ENCODE measurements around the gene NKD1. TPM values are rescaled to one million over a fixed set of nuclear protein-coding genes. Genes with fewer than 3 reads are reported as not detected.

Gene NKD1
- total and polyA plus RNA-seq, 2 donors, result 0.90 to 0.98 TPM

- DNase-seq (ENCODE audit: low read depth in 6 of 9, low spot score in 9 of 9), result no peak
- Histone ChIP-seq H3K4me1 (ENCODE audit: control insufficient read depth in 2 of 2, insufficient read depth in 2 of 2, low read length in 2 of 2) (peaks cover 3 to 12% of the 10 kb centered on the region in 2 donors), H3K4me3 (ENCODE audit: low read length in 2 of 2) (no peak overlapping the region), H3K27me3 (ENCODE audit: control insufficient read depth in 2 of 2, insufficient read depth in 1 of 2, low read length in 1 of 2) (peaks cover 38 to 55% of the 10 kb centered on the region in 2 donors), H3K9me3 (ENCODE audit: control insufficient read depth in 2 of 2, insufficient read depth in 1 of 2, low read length in 1 of 2) (peaks cover 0 to 4% of the 10 kb centered on the region in 2 donors), H3K36me3 (ENCODE audit: control insufficient read depth in 2 of 2, insufficient read depth in 2 of 2, low read length in 1 of 2) (no peaks in the 10 kb centered on the region), H3K27ac (ENCODE audit: low read depth in 1 of 2, low read length in 1 of 2) (no peak overlapping the region)
- 92% methylated on average over 9 of the region's 9 CpGs for WGBS
Observed at GRCh38 chr16:50550866-50551641, 2.9 kb downstream of the NKD1 start.

GRCh38 chr16:50552476-50553101 lies 4.4 kb downstream of the NKD1 start:
- no peak overlapping the region for H3K27ac ChIP-seq (ENCODE audit: low read depth in 1 of 2, low read length in 1 of 2)
- peaks cover 3 to 6% of the 10 kb centered on the region in 2 donors for H3K4me1 ChIP-seq (ENCODE audit: control insufficient read depth in 2 of 2, insufficient read depth in 2 of 2, low read length in 2 of 2)
- no peaks in the 10 kb centered on the region for H3K36me3 ChIP-seq (ENCODE audit: control insufficient read depth in 2 of 2, insufficient read depth in 2 of 2, low read length in 1 of 2)
- peaks cover 31 to 47% of the 10 kb centered on the region in 2 donors for H3K27me3 ChIP-seq (ENCODE audit: control insufficient read depth in 2 of 2, insufficient read depth in 1 of 2, low read length in 1 of 2)
- H3K4me3 ChIP-seq (ENCODE audit: low read length in 2 of 2), result no peak overlapping the region
- no peak for DNase-seq (ENCODE audit: low read depth in 6 of 9, low spot score in 9 of 9)
- peaks cover 0 to 4% of the 10 kb centered on the region in 2 donors for H3K9me3 ChIP-seq (ENCODE audit: control insufficient read depth in 2 of 2, insufficient read depth in 1 of 2, low read length in 1 of 2)
- 95% methylated on average over 7 of the region's 7 CpGs for WGBS

- H3K27ac ChIP-seq (ENCODE audit: low read depth in 1 of 2, low read length in 1 of 2), result no peak overlapping the region
- DNase-seq (ENCODE audit: low read depth in 6 of 9, low spot score in 9 of 9), result no peak
- H3K4me3 ChIP-seq (ENCODE audit: low read length in 2 of 2), result no peak overlapping the region
- peaks cover 0 to 5% of the 10 kb centered on the region in 2 donors for H3K4me1 ChIP-seq (ENCODE audit: control insufficient read depth in 2 of 2, insufficient read depth in 2 of 2, low read length in 2 of 2)
- H3K9me3 ChIP-seq (ENCODE audit: control insufficient read depth in 2 of 2, insufficient read depth in 1 of 2, low read length in 1 of 2), result peaks cover 0 to 4% of the 10 kb centered on the region in 2 donors
- H3K36me3 ChIP-seq (ENCODE audit: control insufficient read depth in 2 of 2, insufficient read depth in 2 of 2, low read length in 1 of 2), result no peaks in the 10 kb centered on the region
- peaks cover 31 to 46% of the 10 kb centered on the region in 2 donors for H3K27me3 ChIP-seq (ENCODE audit: control insufficient read depth in 2 of 2, insufficient read depth in 1 of 2, low read length in 1 of 2)
- WGBS, result 93% methylated on average over 7 of the region's 7 CpGs
Observed at GRCh38 chr16:50553182-50553710, 5.0 kb downstream of the NKD1 start.

- no peak overlapping the region for H3K4me3 ChIP-seq (ENCODE audit: low read length in 2 of 2)
- peaks cover 26 to 43% of the 10 kb centered on the region in 2 donors for H3K27me3 ChIP-seq (ENCODE audit: control insufficient read depth in 2 of 2, insufficient read depth in 1 of 2, low read length in 1 of 2)
- H3K27ac ChIP-seq (ENCODE audit: low read depth in 1 of 2, low read length in 1 of 2), result no peak overlapping the region
- DNase-seq (ENCODE audit: low read depth in 6 of 9, low spot score in 9 of 9), result no peak
- H3K9me3 ChIP-seq (ENCODE audit: control insufficient read depth in 2 of 2, insufficient read depth in 1 of 2, low read length in 1 of 2), result peaks cover 0 to 4% of the 10 kb centered on the region in 2 donors
- 98% methylated on average over 7 of the region's 7 CpGs for WGBS
- H3K36me3 ChIP-seq (ENCODE audit: control insufficient read depth in 2 of 2, insufficient read depth in 2 of 2, low read length in 1 of 2), result no peaks in the 10 kb centered on the region
- peaks cover 0 to 2% of the 10 kb centered on the region in 2 donors for H3K4me1 ChIP-seq (ENCODE audit: control insufficient read depth in 2 of 2, insufficient read depth in 2 of 2, low read length in 2 of 2)
Observed at GRCh38 chr16:50553731-50554360, 5.7 kb downstream of the NKD1 start.

- 96% methylated on average over 10 of the region's 10 CpGs for WGBS
- Histone ChIP-seq H3K4me1 (ENCODE audit: control insufficient read depth in 2 of 2, insufficient read depth in 2 of 2, low read length in 2 of 2) (no peaks in the 10 kb centered on the region), H3K4me3 (ENCODE audit: low read length in 2 of 2) (no peak overlapping the region), H3K9me3 (ENCODE audit: control insufficient read depth in 2 of 2, insufficient read depth in 1 of 2, low read length in 1 of 2) (no peaks in the 10 kb centered on the region), H3K27me3 (ENCODE audit: control insufficient read depth in 2 of 2, insufficient read depth in 1 of 2, low read length in 1 of 2) (peaks cover 12 to 28% of the 10 kb centered on the region in 2 donors), H3K27ac (ENCODE audit: low read depth in 1 of 2, low read length in 1 of 2) (no peak overlapping the region), H3K36me3 (ENCODE audit: control insufficient read depth in 2 of 2, insufficient read depth in 2 of 2, low read length in 1 of 2) (no peaks in the 10 kb centered on the region)
- no peak for DNase-seq (ENCODE audit: low read depth in 6 of 9, low spot score in 9 of 9)
Observed at GRCh38 chr16:50555269-50555875, 7.2 kb downstream of the NKD1 start.

GRCh38 chr16:50555952-50556673 lies 7.9 kb downstream of the NKD1 start:
- H3K27ac ChIP-seq (ENCODE audit: low read depth in 1 of 2, low read length in 1 of 2), result no peak overlapping the region
- no peak for DNase-seq (ENCODE audit: low read depth in 6 of 9, low spot score in 9 of 9)
- WGBS, result 92% methylated on average over 18 of the region's 18 CpGs

GRCh38 chr16:50557046-50557445 lies 8.8 kb downstream of the NKD1 start:
- Histone ChIP-seq H3K9me3 (ENCODE audit: control insufficient read depth in 2 of 2, insufficient read depth in 1 of 2, low read length in 1 of 2) (no peaks in the 10 kb centered on the region), H3K36me3 (ENCODE audit: control insufficient read depth in 2 of 2, insufficient read depth in 2 of 2, low read length in 1 of 2) (no peaks in the 10 kb centered on the region), H3K27me3 (ENCODE audit: control insufficient read depth in 2 of 2, insufficient read depth in 1 of 2, low read length in 1 of 2) (peaks cover 2 to 12% of the 10 kb centered on the region in 2 donors), H3K4me3 (ENCODE audit: low read length in 2 of 2) (no peak overlapping the region), H3K4me1 (ENCODE audit: control insufficient read depth in 2 of 2, insufficient read depth in 2 of 2, low read length in 2 of 2) (no peaks in the 10 kb centered on the region), H3K27ac (ENCODE audit: low read depth in 1 of 2, low read length in 1 of 2) (no peak overlapping the region)
- DNase-seq (ENCODE audit: low read depth in 6 of 9, low spot score in 9 of 9), result no peak
- WGBS, result 93% methylated on average over 2 of the region's 2 CpGs

More at GRCh38 chr16:50555952-50556673, 7.9 kb downstream of the NKD1 start:
- H3K36me3 ChIP-seq (ENCODE audit: control insufficient read depth in 2 of 2, insufficient read depth in 2 of 2, low read length in 1 of 2), result no peaks in the 10 kb centered on the region
- H3K4me3 ChIP-seq (ENCODE audit: low read length in 2 of 2), result no peak overlapping the region
- H3K4me1 ChIP-seq (ENCODE audit: control insufficient read depth in 2 of 2, insufficient read depth in 2 of 2, low read length in 2 of 2), result no peaks in the 10 kb centered on the region
- H3K27me3 ChIP-seq (ENCODE audit: control insufficient read depth in 2 of 2, insufficient read depth in 1 of 2, low read length in 1 of 2), result peaks cover 5 to 20% of the 10 kb centered on the region in 2 donors
- H3K9me3 ChIP-seq (ENCODE audit: control insufficient read depth in 2 of 2, insufficient read depth in 1 of 2, low read length in 1 of 2), result no peaks in the 10 kb centered on the region

GRCh38 chr16:50558913-50559312 lies 10.7 kb downstream of the NKD1 start:
- H3K27ac ChIP-seq (ENCODE audit: low read depth in 1 of 2, low read length in 1 of 2), result no peak overlapping the region
- no peak overlapping the region for H3K4me3 ChIP-seq (ENCODE audit: low read length in 2 of 2)
- H3K9me3 ChIP-seq (ENCODE audit: control insufficient read depth in 2 of 2, insufficient read depth in 1 of 2, low read length in 1 of 2), result no peaks in the 10 kb centered on the region
- WGBS, result 91% methylated on average over 1 of the region's 1 CpG
- no peaks in the 10 kb centered on the region for H3K36me3 ChIP-seq (ENCODE audit: control insufficient read depth in 2 of 2, insufficient read depth in 2 of 2, low read length in 1 of 2)
- peaks cover 0 to under 1% of the 10 kb centered on the region in 2 donors for H3K4me1 ChIP-seq (ENCODE audit: control insufficient read depth in 2 of 2, insufficient read depth in 2 of 2, low read length in 2 of 2)
- DNase-seq (ENCODE audit: low read depth in 6 of 9, low spot score in 9 of 9), result no peak
- no peaks in the 10 kb centered on the region for H3K27me3 ChIP-seq (ENCODE audit: control insufficient read depth in 2 of 2, insufficient read depth in 1 of 2, low read length in 1 of 2)

Measured in thymus (tissue), 11 donors.